Osteocyte (in vitro differentiated cells): ENCODE measurements around the gene PTPN3. TPM values are rescaled to one million over a fixed set of nuclear protein-coding genes. Genes with fewer than 3 reads are reported as not detected.

Experiments
- DNase-seq: peaks from one replicate; pipeline ENCODE4 v3.0.0; 2021; ENCODE audit warnings: mixed read lengths; ENCODE audit not compliant: unreplicated experiment; ENCODE audit errors: extremely low spot score
- H3K27ac Mint-ChIP-seq: one replicate; pipeline ENCODE4 v1.8.0; 2021; ENCODE audit warnings: mild to moderate bottlenecking, mixed read lengths; ENCODE audit not compliant: unreplicated experiment
- H3K27me3 Mint-ChIP-seq: one replicate; pipeline ENCODE4 v1.8.0; 2021; ENCODE audit warnings: mixed read lengths; ENCODE audit not compliant: unreplicated experiment
- H3K36me3 Mint-ChIP-seq: one replicate; pipeline ENCODE4 v1.8.0; 2021; ENCODE audit warnings: mixed read lengths; ENCODE audit not compliant: unreplicated experiment
- H3K4me1 Mint-ChIP-seq: one replicate; pipeline ENCODE4 v1.8.0; 2021; ENCODE audit warnings: mixed read lengths; ENCODE audit not compliant: unreplicated experiment
- H3K4me3 Mint-ChIP-seq: one replicate; pipeline ENCODE4 v1.8.0; 2021; ENCODE audit warnings: mild to moderate bottlenecking, moderate library complexity, mixed read lengths; ENCODE audit not compliant: unreplicated experiment
- H3K9me3 Mint-ChIP-seq: one replicate; pipeline ENCODE4 v1.8.0; 2021; ENCODE audit warnings: mixed read lengths; ENCODE audit not compliant: unreplicated experiment
- total RNA-seq: library from RNA; stranded (reverse); gene quantifications from 2 replicates; pipeline ENCODE4 v1.2.1, GENCODE V29; 2021
- TF ChIP-seq, protein P1 (sequence below): fragments of 200-600 bp; sonication (generic); IDR thresholded peaks from 2 replicates; pipeline ENCODE4 v1.5.0; 2021; ENCODE audit warnings: antibody characterized with exemption, mild to moderate bottlenecking, moderate library complexity

PTPN3 gene
- total RNA-seq, 1 donor from 2014 or later, result 4.7 TPM

DNA sequence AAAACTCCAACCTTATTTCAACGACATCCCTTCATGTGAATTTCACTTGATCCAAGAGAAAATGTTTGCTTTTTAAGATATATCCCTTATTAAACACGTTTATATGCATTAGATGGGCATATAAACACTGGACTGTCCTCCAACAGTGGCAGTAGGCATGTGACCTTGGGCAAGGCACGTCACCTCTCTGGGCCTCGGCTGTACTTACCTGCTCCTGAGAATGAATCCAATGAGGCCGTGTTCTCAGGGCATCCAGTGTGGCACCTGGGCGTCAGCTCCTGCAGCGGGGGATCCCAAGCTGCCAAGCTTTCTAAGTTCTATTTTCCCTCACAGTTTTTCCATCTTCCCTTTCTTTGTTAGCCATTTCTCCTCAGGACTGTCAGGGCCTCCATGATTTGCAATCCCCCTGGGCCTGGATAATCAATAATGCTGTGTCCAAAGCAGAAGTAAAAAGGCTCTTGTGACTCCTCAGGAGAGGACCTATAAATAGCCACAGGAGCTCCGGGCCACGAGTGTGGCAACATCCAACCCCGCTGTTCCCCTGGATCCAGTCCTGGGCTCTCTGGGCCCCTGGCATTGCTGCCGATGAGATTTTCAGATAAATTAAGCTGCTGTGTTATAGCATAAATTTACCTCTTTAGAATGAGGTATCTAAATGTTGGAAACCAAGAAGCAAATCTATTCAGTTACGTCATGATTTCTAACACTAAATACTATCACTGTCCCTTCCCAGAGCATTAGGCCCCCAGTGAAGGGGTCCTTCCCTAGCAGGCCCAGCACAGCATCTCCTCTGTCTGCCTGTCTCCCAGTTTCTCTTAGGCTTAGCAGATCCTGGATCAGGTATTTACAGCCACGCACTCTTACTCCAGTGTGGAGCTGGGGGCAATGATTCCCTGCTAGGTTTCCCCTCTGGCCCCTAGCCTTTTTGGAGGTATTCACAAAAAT, 76.8 kb downstream of the PTPN3 start:
- H3K27ac Mint-ChIP-seq, result no peak overlapping the region

DNA sequence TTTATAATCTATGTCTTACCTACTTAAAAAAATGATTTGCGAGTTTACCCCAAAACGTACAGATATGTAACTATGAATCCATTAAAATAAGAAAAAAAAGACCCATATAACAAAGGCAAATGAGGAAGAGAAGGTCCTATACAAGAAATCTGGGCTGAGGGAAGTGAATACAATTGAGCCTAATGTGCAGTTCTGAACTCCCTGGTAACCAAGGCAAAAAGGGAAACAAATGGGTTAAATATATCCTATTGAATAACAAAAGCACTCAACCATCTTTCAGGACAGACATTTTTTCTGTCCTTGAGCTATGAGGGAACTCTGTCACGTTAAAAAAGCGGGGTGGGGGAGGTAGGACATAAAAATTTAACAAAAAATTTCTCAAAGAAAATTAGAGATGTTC, 78.6 kb downstream of the PTPN3 start:
- Mint-ChIP-seq H3K27ac (no peak overlapping the region), H3K4me3 (no peak overlapping the region), H3K36me3 (peaks cover 18% of the 10 kb centered on the region), H3K9me3 (no peaks in the 10 kb centered on the region), H3K27me3 (no peaks in the 10 kb centered on the region), H3K4me1 (peaks cover 16% of the 10 kb centered on the region)
- TF ChIP-seq, protein P1, sequence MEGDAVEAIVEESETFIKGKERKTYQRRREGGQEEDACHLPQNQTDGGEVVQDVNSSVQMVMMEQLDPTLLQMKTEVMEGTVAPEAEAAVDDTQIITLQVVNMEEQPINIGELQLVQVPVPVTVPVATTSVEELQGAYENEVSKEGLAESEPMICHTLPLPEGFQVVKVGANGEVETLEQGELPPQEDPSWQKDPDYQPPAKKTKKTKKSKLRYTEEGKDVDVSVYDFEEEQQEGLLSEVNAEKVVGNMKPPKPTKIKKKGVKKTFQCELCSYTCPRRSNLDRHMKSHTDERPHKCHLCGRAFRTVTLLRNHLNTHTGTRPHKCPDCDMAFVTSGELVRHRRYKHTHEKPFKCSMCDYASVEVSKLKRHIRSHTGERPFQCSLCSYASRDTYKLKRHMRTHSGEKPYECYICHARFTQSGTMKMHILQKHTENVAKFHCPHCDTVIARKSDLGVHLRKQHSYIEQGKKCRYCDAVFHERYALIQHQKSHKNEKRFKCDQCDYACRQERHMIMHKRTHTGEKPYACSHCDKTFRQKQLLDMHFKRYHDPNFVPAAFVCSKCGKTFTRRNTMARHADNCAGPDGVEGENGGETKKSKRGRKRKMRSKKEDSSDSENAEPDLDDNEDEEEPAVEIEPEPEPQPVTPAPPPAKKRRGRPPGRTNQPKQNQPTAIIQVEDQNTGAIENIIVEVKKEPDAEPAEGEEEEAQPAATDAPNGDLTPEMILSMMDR, result no peak
- no peak for DNase-seq

More for the DNA sequence above, 76.8 kb downstream of the PTPN3 start:
- no peak for DNase-seq
- H3K36me3 Mint-ChIP-seq, result peaks cover 18% of the 10 kb centered on the region
- H3K4me1 Mint-ChIP-seq, result peaks cover 16% of the 10 kb centered on the region
- no peaks in the 10 kb centered on the region for H3K9me3 Mint-ChIP-seq
- H3K4me3 Mint-ChIP-seq, result no peak overlapping the region
- TF ChIP-seq, protein P1, result no peak
- H3K27me3 Mint-ChIP-seq, result no peaks in the 10 kb centered on the region

DNA sequence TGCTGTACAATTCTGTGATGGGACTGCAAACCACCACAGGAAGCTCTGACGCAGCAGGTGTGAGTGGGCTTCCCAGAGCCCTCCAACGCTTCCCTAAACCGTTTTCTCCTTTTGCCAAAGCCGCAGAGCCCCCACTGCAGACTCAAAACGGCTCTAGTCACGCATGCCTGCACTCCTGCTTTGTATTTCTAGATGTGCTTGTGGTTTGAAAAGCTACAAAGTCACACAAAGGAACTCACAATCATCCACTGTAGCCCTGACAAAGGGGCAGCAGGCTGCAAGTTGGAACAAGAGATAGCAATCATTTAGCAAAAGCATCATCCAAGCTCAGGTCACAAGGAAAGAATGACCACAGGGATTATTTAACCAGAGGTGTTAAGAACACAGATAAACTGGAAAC, 79.3 kb downstream of the PTPN3 start:
- no peak for DNase-seq
- H3K27ac Mint-ChIP-seq, result no peak overlapping the region

DNA sequence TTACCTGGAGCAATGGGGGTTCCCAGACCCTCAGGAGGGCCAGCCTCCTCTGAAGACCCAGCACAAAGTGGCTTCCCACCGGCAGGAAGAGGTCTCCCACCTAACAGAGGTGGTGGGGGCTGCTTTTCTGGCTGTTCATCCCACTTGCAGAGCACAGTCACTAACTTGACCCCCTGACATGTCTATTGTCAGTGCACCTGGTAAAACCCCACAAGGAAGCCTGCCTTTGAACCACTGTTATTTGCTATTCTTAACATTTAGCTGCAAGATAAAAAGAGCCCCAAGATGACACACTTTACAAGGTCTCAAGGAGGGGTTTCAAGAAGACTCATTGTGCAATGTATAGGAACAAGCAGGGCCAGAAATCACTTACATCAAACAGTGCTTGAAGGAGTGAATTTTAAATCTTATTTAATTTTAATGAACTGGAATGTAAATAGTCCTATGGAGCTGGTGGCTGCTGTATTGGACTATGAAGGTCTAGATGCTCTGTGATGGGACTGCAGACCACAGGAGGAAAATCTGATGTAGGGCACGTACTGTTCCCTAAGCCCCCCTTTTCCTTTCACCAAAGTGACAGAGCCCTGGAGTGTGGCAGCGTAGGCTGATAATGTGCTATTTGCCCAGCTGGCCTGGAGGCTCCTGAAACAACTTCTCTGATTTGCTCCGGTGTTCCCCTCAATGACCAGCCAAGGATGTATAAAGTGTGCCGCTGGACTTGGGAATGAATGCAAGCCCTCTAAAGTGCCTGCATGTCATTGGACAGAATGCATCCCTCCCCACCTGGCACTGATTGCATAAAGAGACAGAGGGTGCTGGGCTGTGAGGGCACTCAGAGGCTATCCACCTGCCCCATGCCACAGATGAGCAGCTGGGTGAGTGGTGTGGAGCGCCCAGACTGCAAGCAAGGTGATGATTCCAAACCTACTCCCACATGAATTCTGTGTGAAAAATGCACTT, 80.2 kb downstream of the PTPN3 start:
- H3K36me3 Mint-ChIP-seq, result peaks cover 18% of the 10 kb centered on the region
- no peak for DNase-seq
- no peaks in the 10 kb centered on the region for H3K9me3 Mint-ChIP-seq
- H3K4me1 Mint-ChIP-seq, result peaks cover 12% of the 10 kb centered on the region
- no peak overlapping the region for H3K27ac Mint-ChIP-seq
- no peak overlapping the region for H3K4me3 Mint-ChIP-seq
- TF ChIP-seq, protein P1, result no peak
- H3K27me3 Mint-ChIP-seq, result no peaks in the 10 kb centered on the region

More for the DNA sequence above, 79.3 kb downstream of the PTPN3 start:
- no peaks in the 10 kb centered on the region for H3K27me3 Mint-ChIP-seq
- H3K36me3 Mint-ChIP-seq, result peaks cover 18% of the 10 kb centered on the region
- no peak overlapping the region for H3K4me3 Mint-ChIP-seq
- TF ChIP-seq, protein P1, result no peak
- no peaks in the 10 kb centered on the region for H3K9me3 Mint-ChIP-seq
- H3K4me1 Mint-ChIP-seq, result peaks cover 15% of the 10 kb centered on the region
